K562 (cell line): ENCODE data around the gene B3GNT9. TPM values are rescaled to one million over a fixed set of nuclear protein-coding genes. Genes with fewer than 3 reads are reported as not detected.

Experiments
- ATAC-seq: fragments of 200-7000 bp; cut with Tn5 transposase; 3 replicates; pipeline ENCODE4 v1.9.1; 2020; ENCODE audit warnings: moderate library complexity
- BruUV-seq: library from RNA; stranded (reverse); fragments of 400-500 nt; replicated peaks from 2 replicates; lab custom pipeline; 2021; lab: Mats Ljungman, UMichigan
- CTCF ChIA-PET: fragments of 300-600 bp; formaldehyde crosslinking; extraction: SDS; loops from one replicate; lab custom pipeline; 2021; ENCODE audit warnings: low intra/inter-chr PET ratio; lab: Yijun Ruan, JAX
- POLR2A ChIA-PET: fragments of 300-600, 350-650 bp; sonication (Branson Sonifier 250); formaldehyde crosslinking; extraction: SDS; loops from one replicate; lab custom pipeline; 2021; ENCODE audit warnings: antibody characterized with exemption, inconsistent platforms; lab: Yijun Ruan, JAX
- DNase-seq, 4 experiments: peaks; one replicate each; pipeline versions ENCODE4 v3.0.0 to v3.0.0-alpha.2; 2011 to 2018; ENCODE audit warnings: low spot score in 3 of 4, mixed read lengths in 3 of 4; ENCODE audit errors: extremely low read depth in 1 of 4
- FAIRE-seq: peaks from 2 replicates; lab custom pipeline; 2011; peaks lifted over from hg19 to GRCh38; lab: Jason Lieb, UNC
- H2AFZ ChIP-seq: 2 replicates; pipeline ENCODE4 v1.6.0; 2011; ENCODE audit warnings: low read depth, low read length, control low read depth, inconsistent platforms
- H3K27ac ChIP-seq: fragments of 200-600 bp; 3 replicates; pipeline ENCODE4 v1.8.0; 2011; ENCODE audit warnings: low read depth, mild to moderate bottlenecking, control low read depth, inconsistent platforms, low read length, moderate library complexity, mixed read lengths; ENCODE audit errors: extremely low read depth
- H3K27me3 ChIP-seq, 2 experiments: fragments of 300-600 bp in 1 of 2; 2 replicates in 1 of 2; 3 replicates in 1 of 2; pipeline versions ENCODE4 v1.6.0 to v1.8.0; 2011; ENCODE audit warnings: inconsistent platforms in 2 of 2, low read length in 2 of 2, mild to moderate bottlenecking in 1 of 2, mixed read lengths in 1 of 2, moderate library complexity in 1 of 2; ENCODE audit not compliant: control insufficient read depth in 2 of 2, insufficient read depth in 2 of 2
- H3K36me3 ChIP-seq: fragments of 300-600 bp; 3 replicates; pipeline ENCODE4 v1.8.0; 2011; ENCODE audit warnings: mild to moderate bottlenecking, low read length, inconsistent platforms; ENCODE audit not compliant: control insufficient read depth, insufficient read depth
- H3K4me1 ChIP-seq, 2 experiments: fragments of 200-600 bp in 1 of 2; replicated peaks in 1 of 2; 2 replicates in 1 of 2; 3 replicates in 1 of 2; pipeline versions ENCODE4 v1.5.1 to v1.8.0; 2011; ENCODE audit warnings: inconsistent platforms in 2 of 2, low read length in 2 of 2, mild to moderate bottlenecking in 1 of 2, mixed read lengths in 1 of 2, moderate library complexity in 1 of 2; ENCODE audit not compliant: control insufficient read depth in 2 of 2, insufficient read depth in 2 of 2
- H3K4me2 ChIP-seq: 2 replicates; pipeline ENCODE4 v1.6.1; 2011; ENCODE audit warnings: low read length, control low read depth, inconsistent platforms, mixed read lengths; ENCODE audit not compliant: insufficient read depth
- H3K4me3 ChIP-seq: fragments of 200-600 bp; sonication (generic), shearing (Covaris generic); 2 replicates; pipeline ENCODE4 v1.5.1; 2016; ENCODE audit warnings: control low read depth, inconsistent platforms
- H3K79me2 ChIP-seq: fragments of 200-600 bp; 3 replicates; pipeline ENCODE4 v1.8.0; 2011; ENCODE audit warnings: low read length, inconsistent platforms; ENCODE audit not compliant: control insufficient read depth, insufficient read depth
- H3K9ac ChIP-seq, 2 experiments: 2 replicates each; pipeline versions ENCODE4 v1.6.0 to v1.6.1; 2011; ENCODE audit warnings: low read depth in 2 of 2, low read length in 2 of 2, control low read depth in 1 of 2, inconsistent platforms in 1 of 2, mild to moderate bottlenecking in 1 of 2, mixed read lengths in 1 of 2; ENCODE audit not compliant: insufficient read depth in 1 of 2
- H3K9me1 ChIP-seq: one replicate; pipeline ENCODE4 v1.6.0; 2011; ENCODE audit warnings: inconsistent platforms, mild to moderate bottlenecking, low read length, moderate library complexity; ENCODE audit not compliant: control insufficient read depth, insufficient read depth
- H3K9me3 ChIP-seq: replicated peaks from 2 replicates; pipeline ENCODE4 v1.5.1; 2011; ENCODE audit warnings: low read depth, low read length, inconsistent platforms; ENCODE audit not compliant: control insufficient read depth, insufficient read depth
- H4K20me1 ChIP-seq: replicated peaks from 2 replicates; pipeline ENCODE4 v1.6.1; 2011; ENCODE audit warnings: low read length, inconsistent platforms, mixed read lengths; ENCODE audit not compliant: control insufficient read depth, insufficient read depth
- CHD7 ChIP-seq: fragments of 200-600 bp; sonication (generic); IDR thresholded peaks from one replicate; pipeline ENCODE4 v1.6.1; 2012; ENCODE audit warnings: mild to moderate bottlenecking, low read depth, low read length, inconsistent platforms
- MTA3 ChIP-seq: fragments of 450-650 bp; formaldehyde crosslinking; IDR thresholded peaks from 2 replicates; pipeline ENCODE4 v1.6.1; 2017; ENCODE audit warnings: mild to moderate bottlenecking, borderline replicate concordance
- NR4A1 ChIP-seq, 2 experiments: fragments of 250-450 bp in 1 of 2; fragments of 450-650 bp in 1 of 2; sonication (Bioruptor Pico) in 1 of 2; IDR thresholded peaks; 2 replicates each; pipeline versions ENCODE4 v1.4.0 to v1.6.1; 2016 to 2020; ENCODE audit warnings: mild to moderate bottlenecking in 2 of 2, missing compliant biosample characterization in 1 of 2, missing genetic modification characterization in 1 of 2, moderate library complexity in 1 of 2
- POLR2G ChIP-seq: fragments of 200-400 bp; formaldehyde crosslinking; IDR thresholded peaks from 2 replicates; pipeline ENCODE4 v1.6.1; 2017; ENCODE audit warnings: low read depth, mild to moderate bottlenecking, antibody characterized with exemption, low read length, moderate library complexity
- SRSF7 ChIP-seq: fragments of 200-400 bp; formaldehyde crosslinking; optimal IDR thresholded peaks from 2 replicates; pipeline ENCODE3; 2017; ENCODE audit warnings: mild to moderate bottlenecking, low read depth, low read length
- STAT6 ChIP-seq: sonication (generic); formaldehyde crosslinking; IDR thresholded peaks from 2 replicates; pipeline ENCODE4 v1.8.1; 2023; ENCODE audit warnings: mild to moderate bottlenecking, missing genetic modification reagents
- TAL1 ChIP-seq: fragments of 450-650 bp; IDR thresholded peaks from 2 replicates; pipeline ENCODE4 v1.6.1; 2016; ENCODE audit warnings: mild to moderate bottlenecking
- ZFP1 ChIP-seq: fragments of 450-650 bp; formaldehyde crosslinking; IDR thresholded peaks from 2 replicates; pipeline ENCODE4 v1.4.0; 2020; ENCODE audit warnings: mild to moderate bottlenecking, mixed read lengths
- WGBS: fragments of 100-300 bp; shearing (Covaris generic); methylation state at CpG from one replicate; pipeline ENCODE4 v1.1.6; 2016; ENCODE audit warnings: low coverage, mixed read lengths; ENCODE audit not compliant: insufficient coverage; ENCODE audit errors: missing lambda C conversion rate; 5-methylcytosine and 5-hydroxymethylcytosine counted together
- in situ Hi-C: fragments of 300-500 bp; cut with MboI; formaldehyde crosslinking; loops from 4 replicates; pipeline ENCODE4 v1.15.0; 2018; ENCODE audit warnings: inconsistent platforms, mixed read lengths
- intact Hi-C: fragments of 100-400 bp; cut with micrococcal nuclease; formaldehyde crosslinking; loops from 2 replicates; pipeline ENCODE4 v1.14.2; 2022
- polyA plus RNA-seq, 8 experiments: library from polyadenylated mRNA; depleted of rRNA in 4 of 8; stranded (reverse) in 5 of 8; unstranded in 3 of 8; fragments of >200 nt; fragmentation: Nextera tagmentation in 2 of 8; fragmentation: Illumina TruSeq in 1 of 8; extraction: Ambion mirVana in 2 of 8; extraction: Trizol in 1 of 8; gene quantifications; 2 replicates each; pipeline versions ENCODE4 v1.2.1 to v1.2.3, GENCODE V29; 2011 to 2014; ENCODE audit warnings: inconsistent platforms in 1 of 8, missing spikeins in 1 of 8
- total RNA-seq, 7 experiments: library from RNA; depleted of rRNA in 6 of 7; stranded (reverse); fragments of >200 nt in 6 of 7; fragmentation: Illumina TruSeq in 2 of 7; extraction: Trizol in 2 of 7; gene quantifications; 2 replicates each; pipeline versions ENCODE4 v1.2.1 to v1.2.3, GENCODE V29; 2011 to 2021; ENCODE audit warnings: low replicate concordance in 1 of 7

The B3GNT9 gene
- total and polyA plus RNA-seq, 9 of the 15 experiments (the other 6 are each of a cell fraction or from before 2014, with no cell fraction given): 0.01 to 1.8 (median 1.1) TPM; not detected in 1

- ATAC-seq (no peak), FAIRE-seq (no peak), DNase-seq (no peak)
- H3K4me1 ChIP-seq: peaks cover 0 to 42% of the 10 kb centered on the region in 2 experiments; a peak in 1 of 5 replicates
- H3K27me3 ChIP-seq: no peaks in the 10 kb centered on the region
- 98% methylated on average over 6 of the region's 8 CpGs for WGBS
- H2AFZ ChIP-seq: no peak overlapping the region
- H3K79me2 ChIP-seq: 0 out of 3 replicates have a peak, but pooled peaks cover 4% of the 10 kb centered on the region
- in situ Hi-C loops: no loop called here
- H3K4me3 ChIP-seq: no peak overlapping the region
- intact Hi-C loops: no loop called here
- H3K36me3 ChIP-seq: peaks cover 85% of the 10 kb centered on the region; the same call in 2 of the 3 replicates
- BruUV-seq: no TSS peak
- POLR2A ChIA-PET: no interaction called here
- no peaks in the 10 kb centered on the region for H3K9me3 ChIP-seq
- H3K9me1 ChIP-seq: no peaks in the 10 kb centered on the region
- H3K4me2 ChIP-seq: no peak overlapping the region
- H4K20me1 ChIP-seq: no peaks in the 10 kb centered on the region
- no peak overlapping the region for H3K27ac ChIP-seq
- H3K9ac ChIP-seq: no peak overlapping the region
- CTCF ChIA-PET: no interaction called here
- TF ChIP-seq ZFP1 (no peak), CHD7 (no peak), SRSF7 (no peak), TAL1 (no peak), MTA3 (no peak), POLR2G (peak; percentile 58; the same call in 1 of the 2 replicates), STAT6 (CRISPR knock-in tag) (no peak), NR4A1 (CRISPR knock-in tag; IDR thresholded peaks at IDR 0.05) (no peak), NR4A1 (tag; IDR thresholded peaks at IDR 0.05) (no peak)
Observed at GRCh38 chr16:67200491-67200890, 49.7 kb upstream of the B3GNT9 start.
